ENCODE measurements around the gene CABP2.
"Not testable (repeated sequence)": the region's sequence is repeated elsewhere in the genome, so short reads cannot be mapped to it uniquely, and the experiment has no call there.

The CABP2 gene

DNA sequence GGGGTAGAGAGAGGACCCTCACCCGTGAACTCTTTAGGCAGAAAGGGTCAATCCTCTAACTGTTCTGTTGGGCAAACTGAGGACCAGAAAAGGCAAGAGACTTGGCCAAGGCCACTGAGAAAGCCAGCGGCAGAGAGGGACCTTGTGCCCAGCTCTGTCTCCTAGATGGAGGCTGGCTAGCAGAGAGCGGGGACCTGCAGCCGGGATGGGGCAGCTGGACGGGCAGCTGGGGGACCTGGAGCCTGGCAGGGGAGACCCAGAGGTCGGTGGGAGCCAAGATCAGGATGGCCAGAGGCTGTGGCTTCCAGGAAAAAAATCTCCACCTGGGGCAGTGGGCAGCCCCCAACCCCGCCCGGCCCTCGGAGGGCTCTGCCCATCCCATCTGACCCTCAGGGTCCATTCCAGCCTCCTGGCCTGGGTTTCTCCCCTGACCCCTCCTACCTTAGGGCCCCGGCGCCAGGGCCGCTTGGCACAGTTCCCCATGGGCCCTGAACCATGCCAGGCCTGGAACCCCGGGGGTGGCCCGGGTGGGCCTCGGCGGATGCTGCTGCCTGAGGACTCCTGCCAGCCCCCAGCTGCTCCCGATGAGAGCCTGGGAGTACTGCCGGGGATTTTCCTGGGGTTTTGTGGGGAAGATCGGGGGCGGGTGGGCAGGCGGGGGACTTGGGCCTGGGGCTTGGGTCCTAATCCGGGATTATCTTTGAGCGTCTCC, at the start of gene CABP2:
Gene CABP2 (minus strand): TSS at position 603 of the 712 bp plus-strand sequence. CDS start 120 bp downstream, at position 483.
- DNase-seq: no peak

DNA sequence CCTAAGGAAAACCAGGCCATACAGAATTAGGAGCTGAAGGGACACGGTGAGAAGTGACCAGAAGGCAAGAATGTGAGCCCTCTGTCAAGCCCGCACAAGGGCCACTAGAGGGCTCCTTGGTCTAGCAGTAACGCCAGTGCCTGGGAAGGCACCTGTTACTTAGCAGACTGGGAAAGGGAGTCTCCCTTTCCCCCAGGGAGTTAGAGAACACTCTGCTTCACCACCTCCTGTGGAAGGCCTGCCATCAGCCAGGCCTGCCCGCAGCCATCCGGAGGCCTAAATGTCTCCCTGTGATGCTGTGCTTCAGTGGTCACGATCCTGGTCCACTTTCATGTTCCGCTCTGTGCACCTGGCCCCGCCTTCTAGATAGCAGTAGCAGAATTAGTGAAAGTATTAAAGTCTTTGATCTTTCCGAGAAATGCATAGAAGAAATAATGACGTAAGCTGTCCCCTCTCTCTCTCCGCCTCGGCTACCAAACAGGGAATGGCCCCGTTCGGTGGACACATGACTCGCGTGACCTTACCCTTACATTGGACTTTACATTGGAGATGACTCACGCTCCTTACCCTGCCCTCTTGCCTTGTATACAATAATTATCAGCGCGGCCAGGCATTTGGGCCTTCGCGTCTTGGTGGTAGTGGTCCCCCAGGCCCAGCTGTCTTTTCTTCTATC, 49.6 kb upstream of the CABP2 start:
- DNase-seq: no peak

DNA sequence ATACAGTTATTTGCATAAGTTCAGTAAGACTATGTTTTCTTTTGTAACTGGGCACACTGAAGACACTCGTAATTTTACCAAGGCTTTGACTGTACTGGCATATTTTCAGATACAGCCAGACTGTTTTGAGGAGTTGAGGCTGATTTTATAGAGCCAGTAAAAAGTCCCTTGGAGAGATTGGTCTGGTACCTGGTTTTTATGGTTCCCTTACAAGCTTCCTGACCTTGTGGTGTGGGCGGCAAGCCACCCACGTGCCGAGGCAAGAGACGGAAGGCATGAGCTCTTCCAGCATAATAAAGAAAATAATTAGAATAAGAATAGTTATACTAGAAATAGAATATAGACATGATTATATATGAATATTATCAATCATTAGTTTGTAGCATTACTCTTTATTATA, 49.1 kb upstream of the CABP2 start:
- no peak for DNase-seq

DNA sequence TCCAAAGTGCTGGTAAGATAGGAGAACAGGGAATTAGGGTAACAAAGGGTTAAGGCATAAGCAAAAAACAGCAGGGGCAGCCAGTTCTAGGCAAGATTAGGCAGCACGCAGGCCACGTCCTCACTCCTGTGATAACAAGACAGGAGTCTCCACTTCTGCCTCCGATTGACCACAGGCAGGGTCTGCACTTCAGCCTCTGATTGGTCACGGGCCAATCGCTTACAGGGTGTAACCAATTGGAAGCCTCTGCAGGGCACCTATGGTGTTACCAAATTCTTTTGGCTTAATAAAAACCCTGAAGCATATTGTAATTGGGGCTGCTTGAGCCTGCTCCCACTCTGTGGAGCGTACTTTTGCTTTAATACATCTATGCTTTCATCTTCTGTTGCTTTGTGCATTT, 48.2 kb upstream of the CABP2 start:
- DNase-seq: no peak

DNA sequence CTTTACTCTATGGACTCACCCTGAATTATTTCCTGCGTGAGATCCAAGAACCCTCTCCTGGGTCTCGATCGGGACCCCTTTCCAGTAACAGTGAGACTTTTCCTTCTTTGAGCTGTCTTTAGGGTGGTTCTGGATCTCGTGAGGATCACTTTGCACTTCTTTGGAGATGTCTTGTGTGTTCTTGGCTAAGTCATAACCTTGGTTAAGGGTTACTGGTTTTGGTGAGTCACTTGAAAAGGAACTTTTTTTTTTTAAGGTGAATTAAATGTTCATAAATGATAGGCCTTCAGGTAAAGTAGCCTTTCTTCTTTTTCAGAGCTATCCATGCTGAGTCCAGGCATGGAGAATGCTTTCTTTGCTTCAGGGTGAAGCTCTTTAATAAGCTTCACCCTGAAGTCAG, 41.0 kb upstream of the CABP2 start:
- no peak for DNase-seq

DNA sequence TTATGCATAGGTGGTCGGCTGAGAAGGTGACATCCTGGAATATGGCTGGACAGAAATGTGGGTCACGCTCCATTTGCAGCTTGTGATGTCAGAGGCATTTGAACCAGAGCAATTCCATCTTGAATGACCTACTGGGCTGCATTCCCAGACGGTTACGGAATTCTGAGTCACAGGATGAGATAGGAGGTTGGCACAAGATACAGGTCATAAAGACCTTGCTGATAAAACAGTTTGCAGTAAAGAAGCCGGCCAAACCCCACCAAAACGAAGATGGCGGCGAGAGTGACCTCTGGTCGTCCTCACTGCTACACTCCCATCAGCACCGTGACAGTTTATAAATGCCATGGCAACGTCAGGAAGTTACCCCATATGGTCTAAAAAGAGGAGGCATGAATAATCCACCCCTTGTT, 40.5 kb upstream of the CABP2 start:
- not testable (repeated sequence) for DNase-seq

DNA sequence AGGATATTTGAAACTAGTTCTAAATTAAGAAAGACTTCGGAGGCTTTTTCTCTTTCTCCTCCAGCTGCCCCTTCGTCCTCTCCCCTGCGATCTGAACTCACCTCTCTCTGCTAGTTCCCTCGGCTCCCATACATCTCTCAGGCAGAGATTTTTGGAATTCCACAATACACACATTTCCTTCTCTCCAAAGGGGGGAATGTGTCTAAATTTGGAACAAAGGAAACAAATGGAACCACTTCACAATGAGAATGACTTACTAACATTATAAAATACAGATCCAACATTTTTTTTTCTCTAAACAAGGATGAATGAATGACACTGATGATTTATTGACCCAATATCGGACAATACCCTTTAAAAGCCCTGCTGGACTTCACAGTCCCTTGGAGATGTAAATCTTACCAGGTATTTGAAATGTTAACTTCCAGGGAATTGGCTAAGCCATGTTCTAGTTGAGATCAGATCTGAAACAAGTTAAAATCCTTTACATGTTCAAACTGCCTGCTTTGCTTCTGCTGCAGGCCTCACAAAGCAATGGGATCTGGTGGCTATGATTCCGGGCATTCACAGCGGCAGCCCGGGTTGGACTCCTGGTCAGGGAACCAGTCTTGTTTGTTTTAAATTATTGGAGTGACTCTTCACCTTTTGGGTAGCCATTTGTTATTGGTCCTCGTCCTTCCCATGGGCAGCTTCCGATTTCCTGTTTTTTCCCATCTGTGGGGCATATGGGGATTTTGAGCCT, 39.9 kb upstream of the CABP2 start:
- no peak for DNase-seq

DNA sequence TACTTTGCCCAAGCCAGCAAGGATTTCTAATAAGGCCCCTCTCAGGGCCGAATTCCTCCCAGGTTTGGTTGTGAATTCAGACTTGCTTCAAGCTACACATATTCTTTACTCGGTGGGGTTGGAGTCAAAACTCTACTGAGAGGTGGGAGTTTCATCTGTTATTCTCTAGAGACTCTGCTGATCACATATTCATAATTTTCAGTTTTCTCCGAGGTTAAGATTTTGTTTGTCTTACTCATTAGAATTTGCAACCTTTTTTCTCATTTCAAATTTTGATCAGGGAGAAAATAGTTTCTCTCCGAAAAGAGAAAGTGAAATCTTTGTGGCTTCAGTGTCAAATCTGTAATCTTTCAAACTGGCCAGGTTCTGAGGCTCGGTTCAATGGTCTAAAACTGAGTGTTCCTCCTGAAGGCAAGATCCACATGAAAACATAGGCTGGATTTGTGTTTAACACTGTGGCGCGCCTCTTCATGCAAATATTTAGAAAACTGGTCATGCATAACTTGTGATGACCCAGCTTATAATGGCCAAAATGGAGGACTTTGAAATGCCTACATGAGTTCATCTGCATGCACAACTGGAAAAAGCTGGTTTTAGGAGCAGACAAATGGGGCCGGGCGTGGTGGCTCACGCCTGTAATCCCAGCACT, 38.8 kb upstream of the CABP2 start:
- no peak for DNase-seq

DNA sequence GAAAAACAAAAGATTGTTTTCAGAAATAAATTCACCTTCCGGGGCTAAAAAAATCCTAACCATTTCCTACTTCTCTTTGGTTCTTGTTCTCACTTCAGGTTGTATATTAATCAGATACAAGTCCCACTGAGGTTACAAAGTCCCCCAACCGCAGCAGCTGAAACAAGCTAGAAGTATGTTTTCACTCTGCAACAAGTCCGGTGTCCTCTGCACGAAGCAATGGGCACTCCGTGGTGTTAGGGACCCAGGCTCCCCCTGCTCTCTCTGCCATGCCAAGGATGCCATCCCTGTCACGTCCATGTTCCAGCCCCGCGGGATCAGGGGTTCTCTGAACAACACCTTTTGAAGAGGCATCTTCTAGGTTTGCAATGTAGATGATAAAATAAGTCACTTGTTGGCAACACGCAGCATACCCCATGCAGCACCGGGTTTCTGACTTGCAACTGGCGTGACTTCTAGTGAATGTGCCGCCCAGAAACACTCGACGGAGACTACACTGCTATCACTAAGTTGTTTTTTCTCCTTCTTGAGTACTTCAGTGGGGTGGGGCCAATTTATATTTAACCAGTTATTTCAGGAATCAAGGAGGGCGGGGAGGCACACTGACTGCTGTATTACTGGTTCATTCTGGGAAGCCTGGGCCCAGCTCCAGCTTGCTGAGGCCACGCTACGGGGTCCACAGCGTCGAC, 35.0 kb upstream of the CABP2 start:
- DNase-seq: no peak

DNA sequence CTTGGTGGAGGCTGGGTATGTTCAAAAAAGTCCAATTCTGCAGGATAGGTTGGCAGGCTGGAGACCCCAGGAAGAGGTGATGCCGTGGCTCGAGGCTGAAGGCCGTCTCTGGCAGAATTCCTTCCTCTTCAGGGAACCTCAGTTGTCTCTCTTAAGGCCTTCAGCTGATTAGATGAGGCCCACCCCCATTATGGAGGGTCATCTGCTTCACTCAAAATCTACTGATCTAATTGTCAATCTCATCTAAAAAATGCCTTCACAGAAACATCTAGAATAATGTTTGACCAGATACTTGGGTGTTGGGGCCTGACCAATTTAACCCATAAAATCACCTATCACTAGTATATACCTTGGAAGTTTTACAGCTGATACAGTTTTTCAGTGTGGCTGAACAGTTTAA, 33.0 kb upstream of the CABP2 start:
- DNase-seq: no peak

DNA sequence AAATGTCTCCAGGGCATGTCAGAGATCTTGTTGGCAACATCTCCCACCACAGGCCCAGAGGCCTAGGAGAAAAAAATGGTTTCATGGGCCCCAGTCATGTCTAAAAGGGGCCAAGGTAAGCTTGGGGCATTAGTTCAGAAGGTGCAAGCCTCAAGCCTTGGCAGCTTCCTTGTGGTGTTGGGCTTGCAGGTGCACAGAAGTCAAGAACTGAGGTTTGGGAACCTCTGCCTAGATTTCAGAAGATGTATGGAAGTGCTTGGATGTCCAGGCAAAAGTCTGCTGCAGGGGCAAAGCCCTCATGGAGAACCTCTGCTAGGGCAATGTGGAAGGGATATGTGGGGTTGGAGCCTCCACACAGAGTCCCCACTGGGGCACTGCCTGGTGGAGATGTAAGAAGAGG, 28.5 kb upstream of the CABP2 start:
- not testable (repeated sequence) for DNase-seq

DNA sequence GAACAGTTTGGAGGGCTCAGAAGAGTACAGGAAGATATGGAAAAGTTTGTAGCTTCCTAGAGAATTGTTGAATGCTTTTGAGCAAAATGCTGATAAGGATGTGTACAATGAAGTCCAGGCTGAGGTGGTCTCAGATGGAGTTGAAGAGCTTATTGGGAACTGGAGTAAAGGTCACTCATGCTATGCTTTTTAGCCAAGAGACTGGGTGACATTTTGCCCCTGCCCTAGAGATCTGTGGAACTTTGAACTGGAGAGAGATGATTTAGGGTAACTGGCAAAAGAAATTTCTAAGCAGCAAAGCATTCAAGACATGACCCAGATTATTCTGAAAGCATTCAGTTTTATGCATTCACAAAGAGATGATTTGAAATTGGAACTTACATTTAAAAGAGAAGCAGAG, 27.9 kb upstream of the CABP2 start:
- DNase-seq: no peak

DNA sequence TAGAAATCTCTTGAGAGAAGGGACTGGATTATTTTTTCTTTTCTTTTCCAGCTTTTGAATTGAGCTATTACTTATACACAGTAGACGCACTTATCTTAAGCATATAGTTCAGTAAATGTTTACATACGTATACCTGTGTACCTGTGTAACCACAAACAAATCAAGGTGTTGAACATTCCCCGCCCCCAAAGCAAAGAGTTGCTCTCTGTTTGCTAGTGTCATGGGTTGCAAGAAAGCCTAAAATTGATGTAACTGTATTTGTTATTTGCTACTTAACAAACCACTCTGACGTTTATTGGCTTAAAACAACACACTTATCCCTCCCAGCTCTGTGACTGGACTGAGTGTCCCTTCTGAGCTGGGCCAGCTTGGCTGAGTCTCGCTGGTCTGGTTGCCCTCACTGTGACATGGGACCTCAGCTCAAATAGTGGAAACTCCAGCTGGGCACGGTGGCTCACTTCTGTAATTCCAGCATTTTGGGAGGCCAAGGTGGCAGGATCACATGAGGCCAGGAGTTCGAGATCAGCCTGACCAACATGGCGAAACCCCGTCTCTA, 25.4 kb upstream of the CABP2 start:
- no peak for DNase-seq

DNA sequence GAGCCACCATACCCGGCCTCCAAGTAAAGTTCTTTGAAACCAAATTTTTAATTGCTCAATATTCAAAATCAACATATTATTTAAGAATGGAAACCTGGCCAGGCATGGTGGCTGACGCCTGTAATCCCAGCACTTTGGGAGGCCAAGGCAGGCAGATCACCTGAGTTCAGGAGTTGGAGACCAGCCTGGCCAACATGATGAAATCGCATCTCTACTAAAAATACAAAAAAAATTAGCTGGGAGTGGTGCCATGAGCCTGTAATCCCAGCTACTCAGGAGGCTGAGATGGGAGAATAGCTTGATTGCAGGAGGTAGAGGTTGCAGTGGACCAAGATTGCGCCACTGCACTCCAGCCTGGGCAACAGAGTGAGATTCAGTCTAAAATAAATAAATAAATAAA, 24.9 kb upstream of the CABP2 start:
- DNase-seq: not testable (repeated sequence)

DNA sequence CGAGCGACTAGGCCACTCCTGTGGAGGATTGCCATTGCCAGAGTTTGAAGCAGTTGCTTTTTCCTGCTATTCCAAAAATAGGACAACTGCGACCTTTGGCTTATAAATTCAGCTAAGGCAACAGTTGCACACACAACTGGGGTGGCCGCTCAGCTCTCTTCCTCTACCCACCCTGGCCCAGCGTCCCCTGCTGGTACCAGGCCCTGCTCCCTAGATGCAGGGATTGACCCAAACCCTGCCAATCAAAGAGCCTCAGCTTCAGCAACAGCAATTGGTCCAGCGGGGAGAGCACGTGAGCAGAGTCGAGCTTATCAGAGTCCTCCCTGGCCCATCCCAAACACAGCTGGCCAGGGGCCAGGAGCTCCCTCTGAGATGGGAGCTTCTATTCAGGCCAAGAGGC, 22.0 kb upstream of the CABP2 start:
- DNase-seq: no peak

DNA sequence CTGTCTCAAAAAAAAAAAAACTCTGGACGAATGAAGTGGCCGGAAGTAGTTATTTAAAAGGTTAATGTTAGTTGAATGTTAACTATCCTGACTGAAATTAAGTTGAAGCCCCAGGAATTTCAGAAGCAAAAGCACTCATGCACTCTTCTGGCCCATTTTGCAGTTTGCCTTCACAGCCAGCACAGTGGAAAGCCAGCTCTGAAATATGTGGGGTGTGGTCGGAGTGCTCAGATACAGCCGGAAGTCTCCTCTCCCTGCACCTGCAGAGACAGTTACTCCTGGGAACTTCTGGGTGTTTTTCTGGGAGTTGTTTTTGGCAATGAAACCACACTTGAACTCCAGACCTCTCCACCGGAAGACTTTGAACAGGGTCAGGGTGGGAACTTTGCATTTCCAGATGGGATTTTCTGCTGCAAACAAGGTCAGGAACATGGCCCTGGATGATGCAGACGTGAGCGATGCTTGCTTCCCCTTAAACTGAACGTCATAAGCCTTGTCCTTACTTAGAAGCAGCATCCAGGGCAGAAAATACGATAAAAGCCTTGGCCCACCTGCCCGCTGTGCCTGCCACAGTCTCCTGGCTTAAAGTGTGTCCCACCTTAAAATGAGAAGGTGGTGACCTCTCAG, 21.5 kb upstream of the CABP2 start:
- no peak for DNase-seq

DNA sequence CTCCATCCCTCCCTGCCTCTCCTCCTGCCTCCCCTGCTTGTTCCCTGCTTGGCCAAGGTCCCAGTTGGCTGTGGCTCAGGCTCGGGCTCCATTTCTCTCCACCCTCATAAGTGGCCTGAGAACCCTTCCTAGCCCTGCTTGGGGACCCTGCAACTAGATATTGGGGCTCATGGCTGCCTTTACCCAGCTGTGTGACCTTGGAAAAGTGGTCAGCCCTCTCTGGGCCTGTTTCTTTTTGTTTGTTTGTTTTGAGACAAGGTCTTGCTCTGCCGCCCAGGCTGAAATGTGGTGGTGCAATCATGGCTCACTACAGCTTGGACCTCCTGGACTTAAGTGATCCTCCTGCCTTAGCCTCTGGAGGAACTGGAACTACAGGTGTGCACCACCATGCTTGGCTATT, 20.3 kb upstream of the CABP2 start:
- no peak for DNase-seq

DNA sequence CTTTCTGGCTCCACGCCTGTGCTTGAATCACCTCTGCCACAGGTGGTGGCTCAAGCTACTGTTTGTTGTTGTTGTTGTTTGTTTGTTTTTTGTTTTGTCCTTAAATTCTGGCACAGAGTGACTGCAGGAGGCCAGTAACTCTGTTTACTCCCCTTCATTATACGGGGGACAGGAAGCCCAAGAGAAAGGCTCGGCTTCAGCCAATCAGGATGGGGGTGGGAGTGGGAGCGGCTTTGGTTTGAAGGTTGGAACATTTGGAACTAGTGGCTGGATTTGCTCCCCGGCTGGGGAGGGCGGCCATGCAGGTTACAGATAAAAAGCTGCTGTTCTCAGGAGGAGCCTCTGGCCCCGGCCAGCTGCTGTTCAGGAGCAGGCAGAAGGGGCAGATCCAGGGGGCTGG, 19.7 kb upstream of the CABP2 start:
- DNase-seq: no peak

DNA sequence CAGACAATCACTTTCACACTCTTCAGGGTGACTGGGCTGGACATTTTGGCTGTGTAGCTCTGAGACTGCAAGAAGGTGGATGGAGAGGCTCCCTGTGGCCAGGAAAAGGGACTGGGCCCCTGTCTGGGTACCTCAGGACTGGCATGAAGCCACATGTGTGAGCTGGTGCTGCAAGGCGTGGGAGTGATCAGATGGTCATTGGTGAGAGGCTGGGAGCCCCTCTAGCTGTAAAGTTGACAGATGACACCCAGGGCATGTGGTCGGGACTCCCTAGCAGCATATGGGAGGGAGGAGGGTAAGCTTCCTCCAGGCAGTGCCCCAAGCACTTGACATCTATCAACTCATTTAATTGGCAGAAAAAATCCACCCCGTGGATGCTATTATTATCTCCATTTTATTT, 18.9 kb upstream of the CABP2 start:
- no peak for DNase-seq

DNA sequence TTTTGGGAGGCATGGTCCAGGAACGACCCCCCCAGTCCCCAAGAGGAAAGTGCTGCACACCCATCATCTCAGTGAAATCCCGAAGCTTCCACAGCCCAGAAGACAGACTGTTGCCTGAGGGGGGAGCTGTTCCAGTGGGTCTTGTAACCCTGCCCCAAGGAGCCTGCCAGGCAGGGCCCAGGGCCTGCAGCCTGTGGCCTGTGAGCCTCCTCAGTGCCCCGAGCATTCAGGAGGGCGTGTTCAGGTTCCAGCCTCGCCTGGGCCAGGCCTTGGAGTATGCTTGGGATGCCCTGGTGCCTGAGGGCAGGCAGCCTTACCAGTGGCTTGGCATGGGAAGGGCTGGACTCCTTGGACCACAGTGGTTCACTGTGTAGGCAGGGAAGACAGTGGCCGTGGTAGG, 18.0 kb upstream of the CABP2 start:
- no peak for DNase-seq

DNA sequence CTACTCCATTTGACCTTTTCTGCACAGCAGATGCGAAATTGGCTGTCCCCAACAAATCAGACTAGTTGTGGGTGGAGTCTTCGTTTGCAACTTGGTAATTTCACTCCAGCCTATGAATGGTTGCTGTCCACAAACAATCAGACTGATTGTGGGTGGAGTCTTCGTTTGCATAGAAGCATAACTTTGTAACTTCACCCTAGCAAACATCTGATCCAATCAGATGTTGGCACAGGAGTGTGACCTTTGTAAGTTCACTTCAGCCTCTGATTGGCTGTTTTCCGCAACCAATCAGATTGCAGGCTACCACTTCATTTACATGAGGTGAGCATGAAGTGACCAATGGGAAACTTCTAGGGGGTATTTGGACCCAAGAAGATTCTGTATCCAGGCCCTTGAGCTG, 16.3 kb upstream of the CABP2 start:
- no peak for DNase-seq

DNA sequence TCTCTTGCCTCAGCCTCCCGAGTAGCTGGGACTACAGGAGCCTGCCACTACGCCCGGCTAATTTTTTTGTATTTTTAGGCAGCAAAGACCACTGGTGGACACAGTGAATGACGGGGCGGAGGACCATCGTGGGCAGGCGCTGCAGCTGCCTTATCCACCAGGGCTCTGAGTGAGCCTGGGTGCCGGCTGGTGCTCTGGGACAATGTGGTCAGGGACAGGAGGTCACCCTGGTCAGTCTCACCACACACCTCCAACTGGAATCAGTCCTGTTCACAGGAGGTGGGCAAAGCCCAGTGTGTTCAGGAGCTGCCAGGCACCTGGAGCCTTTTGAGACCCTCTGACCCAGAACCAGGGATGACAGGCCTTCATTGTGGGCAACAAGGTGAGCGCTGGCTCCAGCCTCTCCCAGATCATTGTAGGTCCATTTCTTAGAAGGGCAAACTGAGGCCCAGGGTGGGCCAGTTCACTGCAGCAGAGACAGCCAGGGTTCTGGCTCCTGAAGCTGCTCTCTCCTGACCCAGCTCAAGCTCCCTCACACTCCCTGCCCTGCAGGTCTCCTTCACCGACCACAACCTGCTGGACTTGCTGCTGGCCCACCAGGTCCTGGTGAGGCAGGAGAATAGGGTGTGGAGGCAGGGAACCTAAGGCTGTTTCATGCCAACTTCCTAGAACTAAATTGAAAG, 15.7 kb upstream of the CABP2 start:
- DNase-seq: no peak

Data from activated effector memory CD4-positive, alpha-beta T cell treated with Interleukin-2 at 50 U/mL for 16 hours (primary cell).